Activated naive CD4-positive, alpha-beta T cell (primary cell): ENCODE measurements around the gene SLC22A14.

Experiments
- DNase-seq, 4 experiments: peaks; one replicate each; lab custom pipeline; 2025; lab: John Stamatoyannopoulos, UW

The SLC22A14 gene

GRCh38 chr3:38345879-38346586, 63.9 kb downstream of the SLC22A14 start:
- no peak for DNase-seq

GRCh38 chr3:38346587-38347410, 64.7 kb downstream of the SLC22A14 start, which contains the start of gene XYLB:
XYLB (plus strand) TSS chr3:38346785; CDS start chr3:38346869, 84 bp downstream.
- DNase-seq: peak; percentile 39 to 68 (median 46)

- no peak for DNase-seq
Observed at GRCh38 chr3:38347421-38348200, 65.5 kb downstream of the SLC22A14 start.

GRCh38 chr3:38348903-38349302, 66.8 kb downstream of the SLC22A14 start:
- no peak for DNase-seq

- no peak for DNase-seq
Observed at GRCh38 chr3:38349684-38350359, 67.7 kb downstream of the SLC22A14 start.

- no peak for DNase-seq
Observed at GRCh38 chr3:38353151-38353550, 71.1 kb downstream of the SLC22A14 start.

GRCh38 chr3:38354588-38355330, 72.7 kb downstream of the SLC22A14 start:
- no peak for DNase-seq

- no peak for DNase-seq
Observed at GRCh38 chr3:38359038-38359437, 76.9 kb downstream of the SLC22A14 start.

GRCh38 chr3:38360345-38360744, 78.3 kb downstream of the SLC22A14 start:
- DNase-seq: no peak

GRCh38 chr3:38361496-38361895, 79.4 kb downstream of the SLC22A14 start:
- DNase-seq: no peak

GRCh38 chr3:38362825-38363224, 80.7 kb downstream of the SLC22A14 start:
- DNase-seq: no peak

- no peak for DNase-seq
Observed at GRCh38 chr3:38364721-38365400, 82.8 kb downstream of the SLC22A14 start.

GRCh38 chr3:38365469-38366062, 83.5 kb downstream of the SLC22A14 start:
- DNase-seq: no peak

GRCh38 chr3:38366082-38366481, 84.0 kb downstream of the SLC22A14 start:
- no peak for DNase-seq

GRCh38 chr3:38367779-38368178, 85.7 kb downstream of the SLC22A14 start:
- DNase-seq: no peak
